Measurements from ENCODE around the gene PNPLA5. TPM values are rescaled to one million over a fixed set of nuclear protein-coding genes. Genes with fewer than 3 reads are reported as not detected.

Gene PNPLA5
- total RNA-seq, 1 donor from 2014 or later, result not detected

DNA sequence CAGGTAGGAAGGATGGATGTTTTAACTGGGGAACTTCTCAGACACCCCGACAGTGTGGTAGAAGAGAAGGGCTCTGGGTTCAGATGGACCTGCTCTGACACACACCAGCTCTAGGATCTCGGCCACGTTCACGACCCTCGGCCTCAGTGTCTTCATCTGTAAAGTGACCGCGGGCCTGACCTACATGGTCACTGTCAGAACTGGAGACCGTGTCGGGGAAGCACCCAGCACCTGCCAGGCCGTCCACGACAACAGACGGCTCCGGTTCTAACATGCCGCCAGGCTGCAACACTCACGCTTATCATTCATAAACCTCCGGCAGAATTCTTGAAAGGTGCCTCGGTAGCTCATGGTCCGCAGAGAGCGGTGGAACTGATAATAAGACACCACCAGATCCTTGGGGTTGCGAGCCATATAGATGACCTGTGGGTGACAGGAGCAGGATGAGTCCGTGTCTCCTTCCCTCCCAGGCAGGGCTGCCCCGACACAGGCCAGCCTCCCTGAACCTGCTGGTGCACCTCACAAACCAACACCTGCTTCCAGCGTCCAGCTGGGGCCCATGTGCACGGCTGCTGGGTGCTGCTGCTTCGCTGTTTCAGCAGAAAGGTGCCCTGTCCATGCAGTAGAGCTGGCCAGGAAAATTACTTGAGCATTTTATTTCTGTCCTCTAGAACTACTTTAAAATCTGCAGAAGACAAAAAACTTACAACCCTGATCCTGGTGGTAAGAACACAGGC lies 53.1 kb downstream of the PNPLA5 start:
- intact Hi-C loops (cut with micrococcal nuclease), result no loop called here
- no peak for DNase-seq
- H3K27me3 ChIP-seq (ENCODE audit: low read depth), result peaks cover 4% of the 10 kb centered on the region
- H3K36me3 ChIP-seq, result no peaks in the 10 kb centered on the region
- H3K4me1 ChIP-seq, result peaks cover 3% of the 10 kb centered on the region
- no peak overlapping the region for H3K4me3 ChIP-seq
- TF ChIP-seq, protein P1, sequence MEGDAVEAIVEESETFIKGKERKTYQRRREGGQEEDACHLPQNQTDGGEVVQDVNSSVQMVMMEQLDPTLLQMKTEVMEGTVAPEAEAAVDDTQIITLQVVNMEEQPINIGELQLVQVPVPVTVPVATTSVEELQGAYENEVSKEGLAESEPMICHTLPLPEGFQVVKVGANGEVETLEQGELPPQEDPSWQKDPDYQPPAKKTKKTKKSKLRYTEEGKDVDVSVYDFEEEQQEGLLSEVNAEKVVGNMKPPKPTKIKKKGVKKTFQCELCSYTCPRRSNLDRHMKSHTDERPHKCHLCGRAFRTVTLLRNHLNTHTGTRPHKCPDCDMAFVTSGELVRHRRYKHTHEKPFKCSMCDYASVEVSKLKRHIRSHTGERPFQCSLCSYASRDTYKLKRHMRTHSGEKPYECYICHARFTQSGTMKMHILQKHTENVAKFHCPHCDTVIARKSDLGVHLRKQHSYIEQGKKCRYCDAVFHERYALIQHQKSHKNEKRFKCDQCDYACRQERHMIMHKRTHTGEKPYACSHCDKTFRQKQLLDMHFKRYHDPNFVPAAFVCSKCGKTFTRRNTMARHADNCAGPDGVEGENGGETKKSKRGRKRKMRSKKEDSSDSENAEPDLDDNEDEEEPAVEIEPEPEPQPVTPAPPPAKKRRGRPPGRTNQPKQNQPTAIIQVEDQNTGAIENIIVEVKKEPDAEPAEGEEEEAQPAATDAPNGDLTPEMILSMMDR (IDR thresholded peaks at IDR 0.05; ENCODE audit: borderline replicate concordance), result no peak
- no peaks in the 10 kb centered on the region for H3K9me3 ChIP-seq (replicated peaks)
- no peak overlapping the region for H3K27ac ChIP-seq (replicated peaks)

DNA sequence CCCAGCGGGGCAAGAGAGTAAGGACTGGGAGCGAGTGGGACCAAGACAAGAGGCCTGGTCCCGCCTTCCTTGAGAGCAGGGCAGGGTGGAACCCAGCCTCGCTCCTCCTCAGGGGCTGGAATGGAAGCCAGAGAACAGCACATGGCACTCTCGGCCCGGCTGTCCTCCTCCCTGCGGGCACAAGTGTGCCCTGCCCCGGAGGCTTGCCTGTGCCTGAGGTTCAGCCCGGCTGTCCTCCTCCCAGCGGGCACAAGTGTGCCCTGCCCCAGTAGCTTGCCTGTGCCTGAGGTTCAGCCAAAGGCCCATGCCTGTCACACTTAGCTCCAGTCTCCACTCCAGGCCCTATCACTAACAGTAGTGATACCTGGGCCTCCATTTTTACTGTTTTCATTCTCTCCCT lies 53.7 kb downstream of the PNPLA5 start:
- DNase-seq, result no peak
- intact Hi-C loops (cut with micrococcal nuclease), result no loop called here
- H3K4me3 ChIP-seq, result no peak overlapping the region
- peaks cover 5% of the 10 kb centered on the region for H3K27me3 ChIP-seq (ENCODE audit: low read depth)
- H3K27ac ChIP-seq (replicated peaks), result no peak overlapping the region
- no peaks in the 10 kb centered on the region for H3K36me3 ChIP-seq
- H3K9me3 ChIP-seq (replicated peaks), result no peaks in the 10 kb centered on the region
- peaks cover 9% of the 10 kb centered on the region for H3K4me1 ChIP-seq
- TF ChIP-seq, protein P1 (IDR thresholded peaks at IDR 0.05; ENCODE audit: borderline replicate concordance), result no peak

DNA sequence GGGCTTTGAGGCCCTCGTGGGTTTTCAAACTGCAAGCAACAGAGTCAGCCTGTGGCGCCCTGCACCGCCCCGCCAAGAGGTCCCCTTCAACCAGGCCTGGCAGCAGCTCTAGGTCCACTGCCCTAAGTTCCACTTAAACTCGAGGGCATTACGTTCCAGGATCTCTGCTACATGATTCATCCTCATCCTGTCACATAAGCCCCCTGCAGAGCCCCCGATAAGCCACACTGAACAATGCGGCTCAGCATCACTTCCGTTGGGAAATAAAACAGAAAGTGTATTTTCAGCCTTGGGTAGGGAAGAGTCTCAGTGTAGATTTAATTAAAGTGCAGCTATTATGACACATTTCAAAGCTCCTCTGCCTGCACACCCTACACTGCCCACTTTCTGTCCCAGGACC lies 54.1 kb downstream of the PNPLA5 start:
- peaks cover 12% of the 10 kb centered on the region for H3K4me1 ChIP-seq
- DNase-seq, result no peak
- peaks cover 5% of the 10 kb centered on the region for H3K27me3 ChIP-seq (ENCODE audit: low read depth)
- intact Hi-C loops (cut with micrococcal nuclease), result no loop called here
- H3K27ac ChIP-seq (replicated peaks), result no peak overlapping the region
- no peaks in the 10 kb centered on the region for H3K36me3 ChIP-seq
- no peaks in the 10 kb centered on the region for H3K9me3 ChIP-seq (replicated peaks)
- no peak overlapping the region for H3K4me3 ChIP-seq
- TF ChIP-seq, protein P1 (IDR thresholded peaks at IDR 0.05; ENCODE audit: borderline replicate concordance), result no peak

DNA sequence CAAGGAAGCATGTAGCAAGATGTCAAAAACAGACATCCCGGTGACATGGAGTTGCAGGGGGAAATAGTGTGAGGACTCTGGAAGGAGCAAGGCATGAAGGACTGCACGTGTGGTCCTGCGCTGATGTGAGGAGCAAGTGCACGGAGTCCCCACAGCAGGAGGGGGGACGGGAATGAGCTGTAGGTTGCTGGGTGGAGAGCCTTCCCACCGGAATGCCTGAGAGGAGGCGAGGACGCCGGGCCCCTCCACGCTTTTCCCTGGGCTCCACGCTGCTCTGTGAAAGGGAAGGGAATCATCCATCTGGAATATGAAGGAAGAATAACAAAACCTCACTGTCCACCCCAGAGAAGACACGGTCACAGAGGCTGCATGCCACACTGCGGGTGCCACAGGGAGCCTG lies 56.1 kb downstream of the PNPLA5 start:
- Histone ChIP-seq H3K27me3 (ENCODE audit: low read depth) (peaks cover 5% of the 10 kb centered on the region), H3K4me1 (peaks cover 17% of the 10 kb centered on the region), H3K9me3 (replicated peaks) (no peaks in the 10 kb centered on the region), H3K27ac (replicated peaks) (no peak overlapping the region), H3K4me3 (no peak overlapping the region), H3K36me3 (no peaks in the 10 kb centered on the region)
- intact Hi-C loops (cut with micrococcal nuclease), result no loop called here
- TF ChIP-seq, protein P1 (IDR thresholded peaks at IDR 0.05; ENCODE audit: borderline replicate concordance), result no peak
- no peak for DNase-seq

DNA sequence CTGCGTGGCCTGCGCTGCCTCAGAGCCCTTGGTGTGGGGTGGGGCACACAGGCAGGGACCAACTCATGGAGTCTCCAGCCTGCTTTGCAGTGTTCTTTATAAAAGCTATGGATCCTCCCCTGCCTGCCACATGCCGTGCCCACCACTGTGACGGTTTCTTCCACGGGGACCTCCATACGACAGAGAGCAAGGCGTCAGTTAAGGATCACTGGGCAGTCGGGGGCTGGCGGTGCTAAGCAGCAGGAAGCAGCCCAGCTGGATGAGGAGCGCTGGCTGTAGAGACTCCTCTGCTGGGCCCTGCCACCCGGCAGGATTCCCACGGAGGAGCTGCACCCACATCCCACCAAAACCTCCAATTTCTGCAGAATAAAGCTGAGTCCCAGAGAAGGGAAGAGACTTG lies 56.6 kb downstream of the PNPLA5 start:
- Histone ChIP-seq H3K9me3 (replicated peaks) (no peaks in the 10 kb centered on the region), H3K4me1 (peaks cover 21% of the 10 kb centered on the region), H3K27me3 (ENCODE audit: low read depth) (peaks cover 5% of the 10 kb centered on the region), H3K27ac (replicated peaks) (no peak overlapping the region), H3K4me3 (no peak overlapping the region), H3K36me3 (no peaks in the 10 kb centered on the region)
- DNase-seq, result no peak
- TF ChIP-seq, protein P1 (IDR thresholded peaks at IDR 0.05; ENCODE audit: borderline replicate concordance), result no peak
- intact Hi-C loops (cut with micrococcal nuclease), result no loop called here

Measured in left ventricle myocardium inferior (tissue), 1 donor.